Mucosa of stomach (tissue), 1 donor: ENCODE data around the gene LSM5.

Source experiments
- H3K27me3 ChIP-seq: one replicate; pipeline ENCODE4 v1.7.0; 2013; ENCODE audit warnings: mild to moderate bottlenecking, low read length; ENCODE audit not compliant: control insufficient read depth, insufficient read depth
- H3K36me3 ChIP-seq: one replicate; pipeline ENCODE4 v1.7.0; 2013; ENCODE audit warnings: low read length; ENCODE audit not compliant: control insufficient read depth, insufficient read depth
- H3K4me1 ChIP-seq: one replicate; pipeline ENCODE4 v1.7.0; 2013; ENCODE audit warnings: mild to moderate bottlenecking, low read length; ENCODE audit not compliant: control insufficient read depth, insufficient read depth
- H3K4me3 ChIP-seq: one replicate; pipeline ENCODE4 v1.7.0; 2013; ENCODE audit warnings: low read length
- H3K9ac ChIP-seq: one replicate; pipeline ENCODE4 v1.7.0; 2013; ENCODE audit warnings: mild to moderate bottlenecking, low read length, moderate library complexity
- H3K9me3 ChIP-seq: one replicate; pipeline ENCODE4 v1.7.0; 2013; ENCODE audit warnings: mild to moderate bottlenecking, low read length, moderate library complexity; ENCODE audit not compliant: control insufficient read depth
- donor health status: Pancreatic carcinoma.

Gene LSM5

GRCh38 chr7:32490127-32490796 is at the start of gene LSM5:
Gene LSM5 (minus strand): TSS chr7:32490380. CDS start chr7:32490365, 15 bp downstream.
- Histone ChIP-seq H3K4me1 (no peaks in the 10 kb centered on the region), H3K4me3 (peak within 1 kb of the TSS; percentile 97), H3K9ac (peak within 1 kb of the TSS; percentile 78), H3K27me3 (no peaks in the 10 kb centered on the region), H3K9me3 (no peaks in the 10 kb centered on the region), H3K36me3 (no peaks in the 10 kb centered on the region)

GRCh38 chr7:32539366-32539765 is 49.2 kb upstream of the LSM5 start:
- no peak overlapping the region for H3K9ac ChIP-seq
- H3K36me3 ChIP-seq, result no peaks in the 10 kb centered on the region
- H3K4me3 ChIP-seq, result no peak overlapping the region
- no peaks in the 10 kb centered on the region for H3K9me3 ChIP-seq
- H3K27me3 ChIP-seq, result no peaks in the 10 kb centered on the region
- H3K4me1 ChIP-seq, result no peaks in the 10 kb centered on the region

GRCh38 chr7:32537760-32538159 is 47.6 kb upstream of the LSM5 start:
- no peak overlapping the region for H3K4me3 ChIP-seq
- no peak overlapping the region for H3K9ac ChIP-seq
- H3K27me3 ChIP-seq, result no peaks in the 10 kb centered on the region
- no peaks in the 10 kb centered on the region for H3K9me3 ChIP-seq
- peaks cover 5% of the 10 kb centered on the region for H3K4me1 ChIP-seq
- no peaks in the 10 kb centered on the region for H3K36me3 ChIP-seq

- H3K9me3 ChIP-seq, result no peaks in the 10 kb centered on the region
- no peak overlapping the region for H3K9ac ChIP-seq
- no peaks in the 10 kb centered on the region for H3K27me3 ChIP-seq
- no peak overlapping the region for H3K4me3 ChIP-seq
- H3K4me1 ChIP-seq, result peaks cover 5% of the 10 kb centered on the region
- no peaks in the 10 kb centered on the region for H3K36me3 ChIP-seq
These were observed 46.4 kb upstream of the LSM5 start for GRCh38 chr7:32536585-32536984.

GRCh38 chr7:32536016-32536415 is 45.8 kb upstream of the LSM5 start:
- H3K27me3 ChIP-seq, result no peaks in the 10 kb centered on the region
- no peak overlapping the region for H3K9ac ChIP-seq
- no peaks in the 10 kb centered on the region for H3K36me3 ChIP-seq
- H3K4me1 ChIP-seq, result peaks cover 5% of the 10 kb centered on the region
- no peaks in the 10 kb centered on the region for H3K9me3 ChIP-seq
- H3K4me3 ChIP-seq, result no peak overlapping the region

- Histone ChIP-seq H3K9ac (no peak overlapping the region), H3K4me1 (peaks cover 5% of the 10 kb centered on the region), H3K27me3 (no peaks in the 10 kb centered on the region), H3K9me3 (no peaks in the 10 kb centered on the region), H3K36me3 (no peaks in the 10 kb centered on the region), H3K4me3 (no peak overlapping the region)
These were observed 45.1 kb upstream of the LSM5 start for GRCh38 chr7:32535162-32535702.

- peaks cover 5% of the 10 kb centered on the region for H3K4me1 ChIP-seq
- no peak overlapping the region for H3K9ac ChIP-seq
- H3K9me3 ChIP-seq, result no peaks in the 10 kb centered on the region
- H3K4me3 ChIP-seq, result no peak overlapping the region
- no peaks in the 10 kb centered on the region for H3K27me3 ChIP-seq
- H3K36me3 ChIP-seq, result no peaks in the 10 kb centered on the region
These were observed 43.3 kb upstream of the LSM5 start for GRCh38 chr7:32533276-32534029.

GRCh38 chr7:32532716-32533115 is 42.5 kb upstream of the LSM5 start:
- Histone ChIP-seq H3K9ac (no peak overlapping the region), H3K4me3 (no peak overlapping the region), H3K4me1 (peaks cover 5% of the 10 kb centered on the region), H3K36me3 (no peaks in the 10 kb centered on the region), H3K27me3 (no peaks in the 10 kb centered on the region), H3K9me3 (no peaks in the 10 kb centered on the region)

- no peaks in the 10 kb centered on the region for H3K9me3 ChIP-seq
- H3K27me3 ChIP-seq, result no peaks in the 10 kb centered on the region
- no peaks in the 10 kb centered on the region for H3K36me3 ChIP-seq
- H3K9ac ChIP-seq, result no peak overlapping the region
- H3K4me1 ChIP-seq, result peaks cover 5% of the 10 kb centered on the region
- H3K4me3 ChIP-seq, result no peak overlapping the region
These were observed 41.9 kb upstream of the LSM5 start for GRCh38 chr7:32532086-32532485.

- H3K27me3 ChIP-seq, result no peaks in the 10 kb centered on the region
- H3K4me1 ChIP-seq, result peaks cover 5% of the 10 kb centered on the region
- H3K9ac ChIP-seq, result no peak overlapping the region
- H3K9me3 ChIP-seq, result no peaks in the 10 kb centered on the region
- no peak overlapping the region for H3K4me3 ChIP-seq
- H3K36me3 ChIP-seq, result no peaks in the 10 kb centered on the region
These were observed 41.2 kb upstream of the LSM5 start for GRCh38 chr7:32531402-32531801.

GRCh38 chr7:32525839-32526238 is 35.7 kb upstream of the LSM5 start:
- Histone ChIP-seq H3K4me3 (no peak overlapping the region), H3K9ac (no peak overlapping the region), H3K36me3 (no peaks in the 10 kb centered on the region), H3K9me3 (no peaks in the 10 kb centered on the region), H3K4me1 (no peaks in the 10 kb centered on the region), H3K27me3 (no peaks in the 10 kb centered on the region)

- Histone ChIP-seq H3K4me1 (no peaks in the 10 kb centered on the region), H3K4me3 (no peak overlapping the region), H3K9ac (no peak overlapping the region), H3K9me3 (no peaks in the 10 kb centered on the region), H3K36me3 (no peaks in the 10 kb centered on the region), H3K27me3 (no peaks in the 10 kb centered on the region)
These were observed 34.5 kb upstream of the LSM5 start for GRCh38 chr7:32524631-32525030.
